Upper lobe of left lung (tissue), 6 donors: Measurements from ENCODE around the gene EXOC2. TPM values are rescaled to one million over a fixed set of nuclear protein-coding genes. Genes with fewer than 3 reads are reported as not detected.

Experiments used
- ATAC-seq, 2 donors: fragments of 200-7000 bp; cut with Tn5 transposase; one replicate each; pipeline ENCODE4 v1.9.1; 2022; ENCODE audit warnings: mild to moderate bottlenecking in 2 of 2, moderate library complexity in 2 of 2; ENCODE audit not compliant: low FRiP score in 2 of 2
- DNase-seq, 2 donors: peaks; one replicate each; pipeline ENCODE4 v3.0.0-alpha.2; 2019 to 2020
- H3K27ac ChIP-seq, 4 donors: fragments of 200-600 bp; sonication (generic); one replicate each; pipeline ENCODE4 v1.5.1; 2016 to 2019
- H3K27me3 ChIP-seq, 4 donors: fragments of 200-600 bp; sonication (generic); one replicate each; pipeline ENCODE4 v1.5.1; 2017 to 2019
- H3K36me3 ChIP-seq, 4 donors: fragments of 200-600 bp; sonication (generic); one replicate each; pipeline ENCODE4 v1.5.1; 2016 to 2019
- H3K4me1 ChIP-seq, 4 donors: fragments of 200-600 bp; sonication (generic); one replicate each; pipeline ENCODE4 v1.5.1; 2018 to 2019
- H3K4me3 ChIP-seq, 4 donors: fragments of 200-600 bp; sonication (generic); one replicate each; pipeline ENCODE4 v1.5.1; 2017 to 2019; ENCODE audit warnings: mild to moderate bottlenecking in 2 of 4, moderate library complexity in 1 of 4
- H3K9me3 ChIP-seq, 4 donors: fragments of 200-600 bp; sonication (generic); one replicate each; pipeline ENCODE4 v1.5.1; 2018 to 2019
- CTCF ChIP-seq, 6 experiments: fragments of 450-650 bp in 4 of 6; fragments of 200-600 bp in 2 of 6; sonication (generic) in 2 of 6; IDR thresholded peaks; one replicate each; pipeline ENCODE4 v1.5.1; 2016 to 2019; ENCODE audit warnings: antibody characterized with exemption in 6 of 6
- EP300 ChIP-seq, 4 donors: sonication (generic); formaldehyde crosslinking; IDR thresholded peaks; one replicate each; pipeline ENCODE4 v1.5.1; 2017; ENCODE audit warnings: antibody characterized with exemption in 4 of 4, control low read depth in 2 of 4
- POLR2A ChIP-seq, 4 donors: fragments of 450-650 bp; IDR thresholded peaks; one replicate each; pipeline ENCODE4 v1.5.1; 2016 to 2017; ENCODE audit warnings: antibody characterized with exemption in 4 of 4, mild to moderate bottlenecking in 2 of 4
- POLR2AphosphoS5 ChIP-seq, 2 donors: sonication (generic); formaldehyde crosslinking; IDR thresholded peaks; one replicate each; pipeline ENCODE4 v1.5.1; 2017; ENCODE audit warnings: antibody characterized with exemption in 2 of 2
- WGBS, 2 donors: methylation state at CpG; one replicate each; pipeline ENCODE4 v1.1.5; 2017 to 2018; 5-methylcytosine and 5-hydroxymethylcytosine counted together
- total RNA-seq, 6 donors: library from RNA; depleted of rRNA in 4 of 6; stranded (reverse); fragments of >200 nt in 4 of 6; gene quantifications; one replicate each; pipeline versions ENCODE4 v1.1.0 to v1.2.1, GENCODE V29; 2016 to 2021
- donor health status: DM: no; HTN: no; CAD: no; lungs with moderate emphysema.
- donor health status: DM: no; HTN: yes; CAD: no; lungs with severe emphysema.

EXOC2 gene
- total RNA-seq, 6 donors from 2014 or later, result 16.5 to 31.4 (median 24.4) TPM

- H3K4me1 ChIP-seq, result no peaks in the 10 kb centered on the region
- H3K36me3 ChIP-seq, result no peaks in the 10 kb centered on the region
- no peaks in the 10 kb centered on the region for H3K27me3 ChIP-seq
- peak overlapping the region in 1 of 4 donors; percentile 30 for H3K27ac ChIP-seq
- ATAC-seq, result no peak
- no peak for TF ChIP-seq POLR2AphosphoS5 (IDR thresholded peaks at IDR 0.05)
- TF ChIP-seq CTCF (IDR thresholded peaks at IDR 0.05), result no peak
- no peak for TF ChIP-seq EP300 (IDR thresholded peaks at IDR 0.05)
- no peak for TF ChIP-seq POLR2A (IDR thresholded peaks at IDR 0.05)
- no peak overlapping the region for H3K4me3 ChIP-seq
- DNase-seq, result no peak
- H3K9me3 ChIP-seq, result no peaks in the 10 kb centered on the region
- WGBS, 2 donors, result 80 to 86% methylated on average over 24 to 26 of the region's 29 CpGs
Observed at GRCh38 chr6:447381-448165, 245.4 kb downstream of the EXOC2 start.

- H3K9me3 ChIP-seq, result no peaks in the 10 kb centered on the region
- no peak for ATAC-seq
- DNase-seq, result no peak
- TF ChIP-seq POLR2A (IDR thresholded peaks at IDR 0.05), result no peak
- TF ChIP-seq CTCF (IDR thresholded peaks at IDR 0.05), result no peak
- no peak overlapping the region for H3K4me3 ChIP-seq
- H3K27ac ChIP-seq, result peak overlapping the region in 1 of 4 donors; percentile 30
- no peaks in the 10 kb centered on the region for H3K36me3 ChIP-seq
- H3K27me3 ChIP-seq, result no peaks in the 10 kb centered on the region
- H3K4me1 ChIP-seq, result no peaks in the 10 kb centered on the region
- 72 to 76% methylated on average over 20 to 28 of the region's 28 CpGs for WGBS, 2 donors
Observed at GRCh38 chr6:446418-447366, 246.2 kb downstream of the EXOC2 start.

GRCh38 chr6:445571-446417 lies 247.1 kb downstream of the EXOC2 start:
- no peak overlapping the region for H3K27ac ChIP-seq
- H3K27me3 ChIP-seq, result no peaks in the 10 kb centered on the region
- peak in 1 of 2 donors; percentile 22 for DNase-seq
- no peak overlapping the region for H3K4me3 ChIP-seq
- no peak for ATAC-seq
- H3K9me3 ChIP-seq, result no peaks in the 10 kb centered on the region
- TF ChIP-seq POLR2A (IDR thresholded peaks at IDR 0.05), result no peak
- no peak for TF ChIP-seq POLR2AphosphoS5 (IDR thresholded peaks at IDR 0.05)
- no peak for TF ChIP-seq EP300 (IDR thresholded peaks at IDR 0.05)
- no peak for TF ChIP-seq CTCF (IDR thresholded peaks at IDR 0.05)
- no peaks in the 10 kb centered on the region for H3K36me3 ChIP-seq
- H3K4me1 ChIP-seq, result no peaks in the 10 kb centered on the region
- WGBS, 2 donors, result 65 to 86% methylated on average over 5 to 11 of the region's 11 CpGs

- 70 to 71% methylated on average over 17 to 18 of the region's 18 CpGs for WGBS, 2 donors
- H3K4me3 ChIP-seq, result no peak overlapping the region
- no peaks in the 10 kb centered on the region for H3K36me3 ChIP-seq
- no peak for ATAC-seq
- no peaks in the 10 kb centered on the region for H3K9me3 ChIP-seq
- DNase-seq, result peak in 1 of 2 donors; percentile 58
- H3K27me3 ChIP-seq, result no peaks in the 10 kb centered on the region
- H3K27ac ChIP-seq, result no peak overlapping the region
- TF ChIP-seq POLR2A (IDR thresholded peaks at IDR 0.05) (no peak), POLR2AphosphoS5 (IDR thresholded peaks at IDR 0.05) (no peak), EP300 (IDR thresholded peaks at IDR 0.05) (no peak), CTCF (IDR thresholded peaks at IDR 0.05) (no peak)
- no peaks in the 10 kb centered on the region for H3K4me1 ChIP-seq
Observed at GRCh38 chr6:444653-445275, 248.2 kb downstream of the EXOC2 start.
